Stimulated activated CD4-positive, alpha-beta T cell treated with anti-CD3 and anti-CD28 coated beads, Interleukin-2, amount 100 ng/mL, for 24 hours (primary cell): Measurements from ENCODE around the gene ZSCAN26.

Experiments used
- DNase-seq, 2 donors: peaks; one replicate each; pipeline ENCODE4 v3.0.0-alpha.2; 2020

Gene ZSCAN26

GRCh38 chr6:28266962-28267694 lies at the start of gene ZSCAN26:
Gene ZSCAN26, plus strand, starts transcription at chr6:28267143. Its CDS starts 4,777 bp downstream, at chr6:28271920.
- DNase-seq, result peak; percentile 82 to 89

- no peak for DNase-seq
Observed at GRCh38 chr6:28217890-28218289, 49.1 kb upstream of the ZSCAN26 start.

- peak; percentile 35 to 64 for DNase-seq
Observed at GRCh38 chr6:28218312-28219248, 48.4 kb upstream of the ZSCAN26 start.

GRCh38 chr6:28220257-28221133 lies 46.4 kb upstream of the ZSCAN26 start:
- DNase-seq, result no peak

GRCh38 chr6:28224131-28225055 lies 42.5 kb upstream of the ZSCAN26 start:
- DNase-seq, result no peak

GRCh38 chr6:28225056-28225834 lies 41.7 kb upstream of the ZSCAN26 start, which contains the start of gene ZSCAN9:
Gene ZSCAN9, plus strand, starts transcription at chr6:28225275. Its CDS starts 1,810 bp downstream, at chr6:28227085.
- DNase-seq, result peak; percentile 50 to 55

GRCh38 chr6:28226460-28226859 lies 40.5 kb upstream of the ZSCAN26 start:
- DNase-seq, result no peak

- no peak for DNase-seq
Observed at GRCh38 chr6:28232785-28233184, 34.2 kb upstream of the ZSCAN26 start.

GRCh38 chr6:28235912-28236452 lies 31.0 kb upstream of the ZSCAN26 start:
- DNase-seq, result no peak

GRCh38 chr6:28239636-28240035 lies 27.3 kb upstream of the ZSCAN26 start:
- DNase-seq, result no peak

GRCh38 chr6:28240471-28240870 lies 26.5 kb upstream of the ZSCAN26 start:
- no peak for DNase-seq

- DNase-seq, result no peak
Observed at GRCh38 chr6:28243946-28244345, 23.0 kb upstream of the ZSCAN26 start.

- DNase-seq, result no peak
Observed at GRCh38 chr6:28245206-28245941, 21.6 kb upstream of the ZSCAN26 start.

GRCh38 chr6:28248916-28249315 lies 18.0 kb upstream of the ZSCAN26 start:
- no peak for DNase-seq

- DNase-seq, result no peak
Observed at GRCh38 chr6:28250747-28251146, 16.2 kb upstream of the ZSCAN26 start.

GRCh38 chr6:28251661-28252008 lies 15.3 kb upstream of the ZSCAN26 start:
- DNase-seq, result peak; percentile 37 to 42

GRCh38 chr6:28252009-28252975 lies 14.7 kb upstream of the ZSCAN26 start, which contains the start of gene ZKSCAN4:
Gene ZKSCAN4, minus strand, starts transcription at chr6:28252269. Its CDS starts 289 bp downstream, at chr6:28251980.
- DNase-seq, result peak; percentile 79 to 88

- DNase-seq, result no peak
Observed at GRCh38 chr6:28254121-28254519, 12.8 kb upstream of the ZSCAN26 start.
